UCSD-AML1 (cell line): ENCODE measurements around the gene SUCO.

ENCODE experiments used
- DNase-seq: peaks from one replicate; lab custom pipeline; 2025; ENCODE audit not compliant: unreplicated experiment; lab: John Stamatoyannopoulos, UW

SUCO gene

DNA sequence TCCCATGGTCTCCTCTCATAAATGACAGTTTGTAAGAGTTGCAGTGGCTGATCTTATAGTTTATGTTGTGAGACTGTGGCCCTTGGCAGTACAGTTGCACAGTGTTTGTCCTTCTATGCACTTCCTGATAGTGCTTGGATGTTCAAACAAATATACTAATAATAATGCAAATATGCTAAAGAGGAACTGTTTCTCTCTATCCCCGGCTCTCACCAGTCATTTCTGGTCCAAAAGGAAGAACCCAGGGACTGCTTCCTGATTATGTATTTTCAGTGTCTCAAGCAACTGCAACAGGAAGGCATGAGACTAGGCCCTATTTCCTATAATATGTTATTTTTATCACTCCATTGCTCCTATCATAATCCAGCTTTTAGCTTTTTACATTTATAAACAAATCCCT lies 17.0 kb upstream of the SUCO start:
- peak; percentile 9 for DNase-seq

DNA sequence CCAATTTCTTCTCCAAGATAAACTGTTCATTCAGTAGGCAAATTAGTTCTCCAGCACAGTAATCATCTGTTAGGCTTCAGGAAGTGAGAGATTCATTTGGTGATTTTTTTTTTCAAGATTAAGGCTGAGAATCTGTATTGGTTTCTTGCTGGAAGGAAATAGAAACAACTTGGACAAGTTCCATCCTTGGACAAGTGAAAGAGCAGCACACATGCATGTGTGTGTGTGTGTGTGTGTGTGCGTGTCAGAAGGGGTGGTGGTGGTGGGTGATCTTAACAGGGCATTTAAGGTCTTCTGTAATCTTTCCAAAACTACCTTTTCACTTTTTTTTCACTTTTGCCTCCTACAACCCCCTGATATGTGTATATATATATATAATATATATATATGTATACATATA lies 15.9 kb upstream of the SUCO start:
- DNase-seq, result no peak

DNA sequence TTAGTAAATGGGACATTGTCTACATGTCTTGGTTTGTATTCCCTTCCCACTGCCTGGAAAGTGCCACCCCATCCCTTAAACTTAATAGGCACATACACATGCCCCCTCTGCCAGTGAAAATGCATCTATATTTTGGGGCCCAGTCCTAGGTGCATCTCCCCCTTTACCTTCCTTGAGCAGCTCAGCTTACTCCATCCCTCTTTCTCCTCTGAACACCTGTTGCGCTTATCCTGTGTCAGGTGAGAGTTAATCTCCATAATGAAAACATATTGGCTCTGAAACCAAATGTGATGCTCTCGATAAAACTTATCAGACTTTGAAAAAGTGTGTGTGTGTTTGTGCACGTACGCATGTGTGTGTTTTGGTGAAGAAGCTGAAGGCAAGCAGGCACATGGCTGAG lies 15.4 kb upstream of the SUCO start:
- DNase-seq, result no peak

DNA sequence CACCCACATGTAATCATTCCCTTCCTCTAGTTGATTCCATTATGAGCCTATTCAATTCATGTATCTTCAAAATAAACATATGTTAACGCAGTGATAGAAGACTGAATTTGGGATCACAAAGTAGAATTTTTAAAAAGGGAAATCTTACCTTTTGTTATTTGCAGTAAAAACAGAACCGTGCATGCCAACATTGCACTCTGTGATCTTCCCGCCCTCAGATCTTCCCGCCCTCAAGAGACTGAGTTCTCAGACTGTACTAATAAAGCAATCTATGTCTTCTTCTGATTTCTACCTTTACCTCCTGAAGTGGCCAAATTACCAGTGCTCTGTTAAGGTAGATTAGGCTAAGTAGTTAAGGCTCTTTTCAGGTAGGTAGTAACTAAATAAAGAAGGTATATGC lies 3.6 kb upstream of the SUCO start:
- DNase-seq, result no peak

DNA sequence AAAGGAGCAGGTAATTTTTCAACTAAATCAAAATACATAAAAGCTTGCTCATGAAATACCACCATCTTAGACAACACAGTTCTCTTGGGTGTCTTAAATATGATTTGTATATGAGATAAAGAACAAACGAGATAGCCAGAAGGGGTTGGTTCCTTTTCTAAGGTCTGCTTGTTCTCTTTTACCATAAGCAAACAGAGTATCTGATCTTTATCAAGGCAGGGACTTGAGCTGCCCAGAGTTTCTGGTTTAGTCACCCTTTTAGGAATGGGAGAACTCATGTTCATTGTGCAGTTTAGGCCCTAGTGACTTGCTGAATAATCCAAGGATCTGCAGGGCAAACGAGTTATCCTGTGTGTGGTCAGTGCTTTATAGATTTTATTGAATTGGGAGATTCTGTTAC lies 3.0 kb upstream of the SUCO start:
- no peak for DNase-seq

DNA sequence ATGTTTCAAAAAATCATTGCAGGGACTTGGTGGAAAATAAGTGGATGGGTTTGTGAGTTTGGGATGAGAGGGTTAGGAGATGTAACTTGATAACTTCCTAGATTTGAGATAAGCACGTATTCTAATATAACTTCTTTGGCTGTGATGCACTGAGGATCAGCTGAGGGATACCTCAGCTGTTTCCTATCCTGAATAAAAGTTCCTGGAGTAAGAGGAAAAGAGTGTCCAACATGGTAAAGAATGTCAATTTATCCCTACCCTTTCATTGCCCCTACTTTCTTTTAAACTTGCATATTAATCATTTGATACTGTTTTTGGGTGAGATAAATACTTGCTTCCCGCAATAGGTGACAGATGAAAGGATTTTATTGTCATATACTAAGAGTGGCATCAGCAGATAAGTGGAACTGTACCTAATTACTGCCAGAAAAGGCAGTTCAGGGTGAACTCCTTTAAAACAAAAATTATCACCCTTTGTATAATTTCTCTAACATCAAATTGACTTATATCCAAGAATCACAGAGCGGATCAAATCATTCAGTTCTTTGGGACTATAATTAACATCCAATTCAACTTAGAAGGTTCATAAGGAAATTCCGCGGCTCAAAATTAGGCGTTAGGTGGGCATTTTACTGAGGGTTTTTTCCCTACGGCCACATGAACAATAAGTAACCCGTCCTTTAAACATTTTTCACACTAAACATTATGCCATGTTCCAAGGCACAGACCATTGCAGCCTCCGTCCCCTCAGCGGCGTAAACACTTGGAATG lies 1.4 kb upstream of the SUCO start:
- DNase-seq, result no peak

DNA sequence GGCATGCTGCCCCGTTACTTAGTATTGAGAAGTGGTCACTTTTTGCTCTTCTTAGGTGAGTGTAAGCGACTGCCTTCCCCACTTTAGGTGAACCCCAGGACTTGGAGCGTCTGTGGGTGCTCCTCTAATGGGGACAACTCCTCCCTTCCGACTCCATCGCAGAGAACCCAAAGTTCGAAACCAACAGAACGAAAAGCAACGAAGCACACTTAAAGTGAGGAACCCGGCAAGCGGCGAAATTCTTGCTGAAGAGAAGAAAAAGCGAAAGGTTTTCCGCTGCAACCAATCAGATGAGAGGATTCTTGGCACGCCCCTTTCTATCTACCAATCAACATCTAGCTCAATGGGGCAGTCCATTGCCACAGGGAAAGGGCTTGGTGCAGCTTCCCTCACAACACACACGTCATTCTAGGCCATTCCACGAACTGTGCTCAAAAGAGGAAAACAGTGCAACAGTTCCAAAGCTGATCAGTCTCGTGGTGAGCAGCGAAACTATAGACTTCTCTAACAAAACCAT lies 709 bp upstream of the SUCO start:
- peak; percentile 87 for DNase-seq

DNA sequence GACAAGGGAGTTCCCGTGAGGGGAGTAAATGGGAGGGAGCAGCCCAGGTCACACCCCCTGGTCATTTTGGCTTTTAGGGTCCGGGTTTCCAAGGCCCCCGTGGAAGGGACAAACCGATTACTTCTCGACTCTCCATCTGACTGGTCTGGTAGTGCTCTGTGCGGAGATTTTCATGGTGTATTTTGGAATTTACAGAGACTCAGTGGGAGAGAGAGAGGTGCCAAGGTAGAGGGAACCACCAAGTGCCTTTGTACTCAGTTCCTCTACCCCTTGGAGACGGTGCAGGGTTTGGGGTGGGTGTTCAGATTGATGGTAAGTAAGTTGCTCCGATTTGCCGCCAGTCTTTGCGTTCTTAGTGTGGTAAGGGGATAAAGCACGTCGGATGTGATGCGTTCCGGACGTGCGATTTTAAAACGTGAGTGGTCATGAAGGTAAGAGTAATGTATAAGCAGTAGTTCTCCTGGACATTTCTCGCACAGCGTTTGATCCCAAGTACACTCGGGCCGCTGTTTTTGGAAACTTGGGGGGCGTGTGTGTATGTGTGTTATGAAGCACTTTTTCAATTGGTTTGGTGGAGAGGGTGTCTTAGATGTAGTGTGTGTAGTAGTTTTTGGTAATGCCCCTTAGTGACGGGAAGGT lies 682 bp downstream of the SUCO start:
- DNase-seq, result peak; percentile 53

DNA sequence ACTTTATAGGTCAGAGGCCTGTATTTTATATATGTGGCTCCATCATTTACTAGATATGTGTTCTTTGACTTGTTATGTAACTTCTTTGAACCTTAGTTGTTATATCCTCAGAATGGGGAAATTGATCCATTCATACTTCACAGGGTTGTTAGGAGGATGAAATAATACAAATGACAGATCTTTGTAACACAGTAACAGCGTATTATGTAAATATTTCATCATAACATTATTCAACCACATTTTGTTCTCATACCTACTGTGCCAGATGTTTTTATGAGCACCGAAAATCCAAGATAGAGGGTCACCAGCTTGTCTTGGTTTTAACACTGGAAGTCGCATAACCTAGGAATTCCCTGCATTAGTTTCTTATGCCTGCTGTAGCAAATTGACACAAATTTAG lies 3.3 kb downstream of the SUCO start:
- no peak for DNase-seq

DNA sequence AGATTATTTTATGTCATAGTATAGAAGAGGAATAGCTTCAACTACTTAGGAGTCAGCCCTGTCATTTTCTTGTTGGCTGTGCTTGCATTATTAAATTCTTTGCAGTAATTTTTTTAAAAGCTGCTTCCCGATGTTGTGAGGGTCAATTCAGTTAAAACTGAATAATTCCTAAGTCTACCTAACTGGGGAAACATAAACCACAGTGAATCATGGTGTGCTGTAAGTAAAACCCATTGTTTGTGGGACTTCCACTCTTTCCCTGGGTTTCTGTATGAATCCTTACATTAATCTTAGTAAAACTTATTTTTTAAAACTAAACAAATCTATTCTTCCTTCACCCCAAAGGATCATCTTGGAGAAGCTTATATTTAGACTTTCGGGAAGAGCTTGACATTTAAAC lies 4.4 kb downstream of the SUCO start:
- DNase-seq, result no peak

DNA sequence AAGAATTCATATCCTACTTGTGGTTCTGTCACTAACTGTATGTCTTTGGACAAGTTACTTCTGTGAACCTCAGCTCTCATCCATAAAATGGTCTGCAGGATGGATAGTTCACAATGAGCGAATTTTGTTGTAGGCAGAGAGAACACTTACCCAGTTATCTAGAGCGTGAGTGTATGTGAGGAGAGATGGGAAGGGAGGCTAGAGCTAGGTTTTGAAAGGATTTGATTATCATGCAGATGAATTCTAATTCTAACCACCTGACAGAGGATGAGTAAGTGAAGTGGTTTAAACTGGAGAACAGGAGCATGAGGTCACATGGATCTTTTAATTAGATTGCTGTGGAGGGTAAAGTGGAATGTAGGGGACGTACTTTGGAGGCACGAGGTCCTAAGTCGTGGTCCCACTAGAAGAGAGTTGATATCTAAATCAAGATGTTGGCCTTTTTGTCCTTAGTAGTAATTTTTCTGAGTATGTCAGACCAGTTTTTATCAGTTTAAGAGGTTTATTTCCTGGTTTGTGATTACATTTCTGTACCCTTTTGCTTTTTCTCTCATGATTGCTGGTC lies 5.0 kb downstream of the SUCO start:
- no peak for DNase-seq

DNA sequence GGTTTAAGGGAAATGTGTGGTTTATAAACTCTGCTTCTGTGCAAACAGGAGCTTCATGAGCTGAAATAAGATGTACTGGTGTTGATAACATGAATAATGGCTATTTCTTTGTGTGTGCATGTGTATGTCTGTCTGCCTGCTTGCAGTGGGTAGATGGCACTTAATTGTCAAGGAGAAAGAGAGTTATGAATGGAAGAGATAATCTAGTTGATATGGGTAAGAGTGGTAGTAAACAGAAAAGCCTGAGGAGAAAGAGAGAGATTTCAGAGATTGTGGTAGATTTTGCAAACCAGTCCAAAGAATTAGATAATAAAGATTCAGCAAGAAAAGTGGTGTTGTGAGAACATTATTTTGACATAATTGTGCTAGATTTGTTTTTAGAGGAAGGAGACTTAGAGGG lies 7.7 kb downstream of the SUCO start:
- no peak for DNase-seq

DNA sequence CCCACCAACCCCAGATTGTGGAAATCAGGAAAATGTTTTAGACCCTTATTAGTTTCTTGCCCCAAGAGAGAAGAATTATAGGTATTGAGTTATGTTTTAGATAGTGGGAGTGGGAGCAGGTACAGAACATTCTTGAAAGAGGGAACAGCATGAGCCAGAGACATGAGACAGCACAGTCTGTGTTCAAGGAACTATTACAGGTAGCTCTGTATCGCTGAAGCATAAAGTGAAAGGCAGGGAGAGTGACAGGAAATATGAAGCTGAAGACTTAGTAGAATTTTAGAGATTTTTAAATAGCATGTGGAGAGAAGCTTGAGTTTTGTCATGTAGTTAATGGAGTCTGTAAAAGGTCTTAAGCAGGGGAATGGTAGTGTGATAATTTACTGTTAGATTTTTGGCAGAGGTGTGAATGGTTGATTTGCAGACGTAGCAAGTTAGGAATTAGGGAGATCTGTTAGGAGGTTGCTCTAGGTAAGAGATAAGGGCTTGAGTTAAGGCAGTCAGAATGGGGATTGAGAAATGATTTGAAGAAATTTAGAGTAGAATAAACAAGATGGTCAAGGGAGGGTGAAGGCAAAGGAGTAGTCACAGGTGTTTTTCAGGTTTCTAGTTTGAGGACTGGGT lies 11.6 kb downstream of the SUCO start:
- no peak for DNase-seq

DNA sequence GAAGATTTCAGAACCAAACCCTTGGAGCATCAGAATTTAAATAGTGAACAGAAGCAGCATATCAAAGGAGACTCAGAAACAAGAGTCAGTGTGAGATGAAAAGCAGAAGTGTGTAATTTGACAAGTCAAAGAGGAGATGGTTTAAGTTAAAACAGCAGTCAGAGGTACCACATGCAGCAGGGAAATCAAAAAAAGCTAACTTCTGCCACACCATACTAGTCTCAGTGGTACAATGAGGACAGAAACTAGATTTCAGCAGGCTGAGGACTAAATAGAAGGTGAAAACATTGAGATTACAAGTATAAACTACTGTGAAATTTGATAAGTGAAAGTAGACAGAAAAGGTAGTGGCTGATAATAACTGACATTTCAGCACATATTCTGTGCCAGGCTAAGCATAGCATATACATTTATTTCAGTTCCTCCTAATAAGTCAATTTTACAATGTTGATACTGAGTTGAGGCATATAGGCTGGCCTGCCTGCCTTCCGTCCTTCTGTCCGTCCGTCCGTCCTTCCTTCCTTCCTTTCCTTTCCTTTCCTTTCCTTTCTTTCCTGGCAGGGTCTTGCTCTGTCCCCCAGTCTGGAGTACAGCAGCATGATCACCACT lies 12.6 kb downstream of the SUCO start:
- DNase-seq, result no peak

DNA sequence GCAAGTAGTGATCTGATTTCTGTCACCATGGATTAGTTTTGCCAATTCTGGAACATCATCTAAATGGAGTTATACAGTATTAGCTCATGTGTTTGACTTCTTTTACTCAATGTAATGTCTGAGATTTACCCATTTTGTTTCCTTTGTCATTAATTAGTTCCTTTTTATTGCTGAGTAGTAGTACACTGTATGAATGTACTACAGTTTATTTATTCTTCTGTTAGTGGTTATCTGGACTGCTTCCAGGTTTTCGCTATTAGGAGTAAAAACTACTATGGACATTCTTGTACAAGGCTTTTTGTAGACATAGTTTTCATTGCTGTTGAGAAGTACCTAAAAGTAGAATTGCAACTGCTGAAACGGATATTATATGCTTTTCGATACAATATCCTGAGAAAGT lies 14.1 kb downstream of the SUCO start:
- no peak for DNase-seq

DNA sequence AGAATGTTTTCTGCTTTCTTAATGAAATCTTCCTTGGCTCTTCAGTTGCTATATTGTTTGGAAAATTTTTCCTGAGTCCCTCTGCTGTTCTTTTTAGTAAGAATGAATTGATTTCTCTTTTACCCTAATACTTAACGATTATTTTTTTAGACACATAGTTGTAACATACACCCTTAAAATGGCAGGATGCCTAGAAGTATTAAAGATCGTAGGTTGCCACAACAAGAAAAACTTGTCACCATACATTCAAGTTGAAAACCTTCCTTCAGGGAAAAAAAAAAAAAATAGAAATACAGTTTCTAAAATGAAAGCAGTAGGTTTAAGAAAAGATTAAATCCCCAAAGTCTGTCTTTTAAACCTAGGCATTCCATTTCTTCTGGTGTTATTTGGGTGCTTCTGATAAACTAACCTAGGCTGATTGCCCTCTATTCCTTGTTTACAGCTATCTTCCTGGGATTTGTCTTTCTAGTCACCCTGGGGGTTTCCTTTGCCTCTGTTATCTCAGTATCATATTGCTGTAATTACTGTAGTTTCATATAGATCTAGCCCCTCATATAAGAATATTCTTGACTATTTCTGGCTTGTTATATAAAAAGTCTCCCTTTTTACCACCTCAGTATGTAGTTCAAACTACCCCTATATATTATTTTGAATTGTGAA lies 16.8 kb downstream of the SUCO start:
- no peak for DNase-seq

DNA sequence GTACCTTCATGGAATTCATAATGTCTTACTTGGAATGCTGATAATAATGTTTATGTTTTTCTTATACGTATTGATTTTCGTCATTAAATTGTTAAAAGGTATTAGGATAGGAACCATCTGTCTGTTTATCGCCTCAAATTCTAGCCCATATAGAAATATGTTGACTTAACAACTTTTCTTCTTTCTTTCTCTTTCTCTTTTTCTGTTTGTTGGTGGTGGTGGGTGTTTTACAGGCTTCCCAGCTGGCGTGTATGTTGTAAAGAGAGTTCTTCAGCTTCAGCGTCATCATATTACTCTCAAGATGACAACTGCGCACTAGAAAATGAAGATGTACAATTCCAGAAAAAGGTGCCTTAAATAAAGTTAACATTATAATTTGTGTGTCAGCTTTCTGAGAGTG lies 18.3 kb downstream of the SUCO start:
- DNase-seq, result no peak

DNA sequence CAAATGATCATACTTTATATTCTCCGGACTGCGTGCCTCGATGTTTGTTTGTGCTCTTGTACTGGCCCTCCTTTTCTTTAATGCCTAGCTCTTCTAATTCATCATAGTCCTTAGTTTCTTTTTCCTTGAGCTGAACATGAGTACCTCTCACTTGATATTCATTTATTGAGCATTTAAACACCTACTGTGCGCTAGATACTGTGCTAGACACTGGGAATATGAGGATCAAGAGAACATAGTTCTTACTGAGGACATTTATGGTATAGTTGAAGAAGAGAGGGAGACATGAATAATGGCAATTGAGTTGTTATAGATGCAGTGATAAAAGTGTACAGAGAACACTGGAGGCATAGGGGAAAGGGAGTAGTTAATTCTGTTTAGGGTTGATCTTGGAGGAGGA lies 22.0 kb downstream of the SUCO start:
- DNase-seq, result no peak

DNA sequence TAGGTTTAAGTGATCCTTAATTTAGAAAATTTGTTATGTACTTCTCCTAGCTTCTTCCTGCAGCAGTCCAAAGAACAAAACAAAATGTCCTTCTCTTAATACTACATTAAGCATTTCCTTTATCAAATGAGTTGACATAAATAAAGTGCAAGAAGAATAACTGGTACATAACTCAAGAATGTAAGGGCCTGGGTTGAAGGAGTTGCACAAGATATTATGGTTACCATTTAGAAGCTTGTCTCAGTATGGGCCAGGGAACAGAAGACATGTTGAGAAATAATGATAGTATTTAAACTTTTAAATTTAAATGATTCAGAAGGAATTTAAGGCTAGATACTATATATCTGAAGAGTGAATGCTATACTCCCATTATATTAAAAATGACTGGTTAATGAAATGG lies 23.5 kb downstream of the SUCO start:
- no peak for DNase-seq

DNA sequence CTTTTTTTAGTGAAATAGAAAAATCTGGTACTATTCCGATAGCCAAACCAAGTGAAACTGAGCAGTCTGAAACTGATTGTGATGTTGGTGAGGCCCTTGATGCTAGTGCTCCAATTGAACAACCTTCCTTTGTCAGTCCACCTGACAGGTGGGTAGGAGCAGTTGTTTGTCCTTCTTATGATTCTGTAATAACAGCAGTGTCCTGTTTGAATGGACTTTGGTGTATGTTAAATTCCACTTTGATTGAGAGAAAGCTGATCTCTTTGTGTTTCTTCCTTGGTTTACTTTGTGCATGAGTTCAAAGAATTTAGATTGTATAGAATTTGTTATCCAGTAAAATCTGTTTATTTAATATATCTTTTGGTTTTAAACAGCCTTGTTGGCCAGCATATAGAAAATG lies 24.3 kb downstream of the SUCO start:
- no peak for DNase-seq

DNA sequence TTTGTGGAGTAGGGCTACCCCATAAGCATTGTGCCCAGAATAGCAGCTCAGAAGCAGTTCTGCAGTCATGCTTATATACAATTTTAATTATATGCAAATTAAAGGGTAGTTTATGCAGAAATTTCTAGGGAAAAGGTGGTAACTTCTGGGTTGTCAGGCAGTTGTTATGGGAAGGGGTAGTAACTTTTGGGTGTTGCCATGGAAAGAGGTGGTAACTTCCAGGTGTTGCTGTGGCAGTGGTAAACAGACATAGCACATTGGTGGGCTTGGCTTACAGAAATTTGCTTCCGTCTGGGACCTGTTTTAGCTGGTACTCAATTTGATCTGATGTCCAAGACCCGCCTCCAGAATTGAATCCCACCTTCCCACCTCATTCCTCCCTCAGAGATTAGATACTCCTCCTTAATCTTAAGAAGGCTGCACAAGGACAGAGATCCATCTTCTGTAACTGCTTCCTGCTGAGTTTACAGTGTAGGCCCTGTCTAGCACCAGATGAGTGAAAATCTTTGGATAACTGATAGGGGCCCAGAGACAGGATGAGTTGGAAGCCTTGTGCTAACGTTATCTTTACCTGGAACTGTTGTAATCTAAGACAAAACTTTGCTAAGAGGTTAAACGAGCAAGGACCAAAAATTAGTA lies 26.7 kb downstream of the SUCO start:
- DNase-seq, result no peak
